Transverse colon (tissue), 4 donors: ENCODE measurements around the gene DEDD2. TPM values are rescaled to one million over a fixed set of nuclear protein-coding genes. Genes with fewer than 3 reads are reported as not detected.

ENCODE experiments used
- DNase-seq: peaks from one replicate; pipeline ENCODE4 v3.0.0-alpha.2; 2019
- H3K27ac ChIP-seq, 4 donors: fragments of 200-600 bp; sonication (generic); 2 replicates each; pipeline ENCODE4 v1.5.1; 2016 to 2018; ENCODE audit warnings: inconsistent platforms in 4 of 4
- H3K27me3 ChIP-seq: fragments of 200-600 bp; sonication (generic); 2 replicates; pipeline ENCODE4 v1.5.1; 2017; ENCODE audit warnings: inconsistent platforms
- H3K36me3 ChIP-seq, 4 donors: fragments of 200-600 bp; sonication (generic); 2 replicates each; pipeline ENCODE4 v1.5.1; 2017 to 2019; ENCODE audit warnings: inconsistent platforms in 4 of 4
- H3K4me1 ChIP-seq, 4 donors: fragments of 200-600 bp; sonication (generic); 2 replicates each; pipeline ENCODE4 v1.5.1; 2017 to 2020; ENCODE audit warnings: inconsistent platforms in 4 of 4
- H3K4me3 ChIP-seq, 4 donors: fragments of 200-600 bp; sonication (generic); 1 replicate in 1 of 4; 2 replicates in 3 of 4; pipeline versions ENCODE4 v1.5.1 to v1.6.1; 2017 to 2019; ENCODE audit warnings: inconsistent platforms in 4 of 4
- H3K9me3 ChIP-seq, 2 donors: fragments of 200-600 bp; sonication (generic); 2 replicates each; pipeline ENCODE4 v1.5.1; 2017 to 2019; ENCODE audit warnings: inconsistent platforms in 2 of 2
- CTCF ChIP-seq, 5 experiments: fragments of 200-600 bp in 3 of 5; fragments of 450-650 bp in 2 of 5; sonication (generic) in 3 of 5; IDR thresholded peaks; 1 replicate in 2 of 5; 2 replicates in 3 of 5; pipeline ENCODE4 v1.5.1; 2016 to 2017; ENCODE audit warnings: antibody characterized with exemption in 5 of 5, inconsistent platforms in 3 of 5, mild to moderate bottlenecking in 2 of 5, moderate library complexity in 1 of 5
- EP300 ChIP-seq: sonication (generic); formaldehyde crosslinking; IDR thresholded peaks from one replicate; pipeline ENCODE4 v1.6.1; 2017; ENCODE audit warnings: antibody characterized with exemption, low read depth
- POLR2A ChIP-seq: fragments of 450-650 bp; IDR thresholded peaks from one replicate; pipeline ENCODE4 v1.6.1; 2016; ENCODE audit warnings: antibody characterized with exemption, mild to moderate bottlenecking, moderate library complexity
- POLR2AphosphoS5 ChIP-seq, 3 donors: sonication (generic); formaldehyde crosslinking; IDR thresholded peaks; one replicate each; pipeline ENCODE4 v1.6.1; 2016; ENCODE audit warnings: antibody characterized with exemption in 3 of 3
- WGBS, 2 donors: methylation state at CpG; one replicate each; pipeline ENCODE4 v1.1.5; 2018; ENCODE audit warnings: low coverage in 1 of 2; 5-methylcytosine and 5-hydroxymethylcytosine counted together
- in situ Hi-C, 4 donors: fragments of 200-750 bp; cut with MboI; loops; one replicate each; pipeline versions ENCODE4 v1.15.0 to v1.15.1; 2017; ENCODE audit warnings: low sequenced_read_pairs in 3 of 4, low pct_ligation_motif_present in 1 of 4, low pct_unique_long_range_greater_than_20kb in 1 of 4
- intact Hi-C: fragments of 100-400 bp; cut with DNase I; formaldehyde crosslinking; loops from one replicate; pipeline ENCODE4 v1.15.1; 2023; ENCODE audit warnings: low total_unique reads
- total RNA-seq, 4 donors: library from RNA; depleted of rRNA; stranded (reverse); fragments of >200 nt; gene quantifications; one replicate each; pipeline ENCODE4 v1.1.0, GENCODE V29; 2016

Gene DEDD2
- total RNA-seq, 4 donors from 2014 or later: 52.2 to 90.8 (median 63.0) TPM

GRCh38 chr19:42245231-42245630 is 27.8 kb upstream of the DEDD2 start:
- in situ Hi-C loops: no loop called here
- intact Hi-C loops: no loop called here
- Histone ChIP-seq H3K27ac (peak overlapping the region; percentile 82 to 96 (median 90)), H3K9me3 (no peaks in the 10 kb centered on the region), H3K36me3 (peaks cover 0 to 11% (median 3%) of the 10 kb centered on the region in 4 donors), H3K27me3 (no peaks in the 10 kb centered on the region), H3K4me1 (peaks cover 17 to 45% (median 38%) of the 10 kb centered on the region in 4 donors), H3K4me3 (no peak overlapping the region)
- TF ChIP-seq POLR2A: no peak
- no peak for TF ChIP-seq EP300
- TF ChIP-seq POLR2AphosphoS5 (IDR thresholded peaks at IDR 0.05): no peak
- no peak for TF ChIP-seq CTCF (IDR thresholded peaks at IDR 0.05)
- 70% methylated on average over 10 of the region's 10 CpGs; no CpG with 5 or more reads in 1 of the 2 donors for WGBS, 2 donors
- no peak for DNase-seq

- TF ChIP-seq CTCF (IDR thresholded peaks at IDR 0.05) (peak; percentile 44 to 76 (median 58)), POLR2A (peak; percentile 85), EP300 (no peak), POLR2AphosphoS5 (IDR thresholded peaks at IDR 0.05) (peak; percentile 82 to 85 (median 84))
- peaks cover 0 to 10% (median 3%) of the 10 kb centered on the region in 4 donors for H3K36me3 ChIP-seq
- no peaks in the 10 kb centered on the region for H3K27me3 ChIP-seq
- peak; percentile 94 for DNase-seq
- no peaks in the 10 kb centered on the region for H3K9me3 ChIP-seq
- peak overlapping the region; percentile 15 to 94 (median 85) for H3K4me3 ChIP-seq
- peaks cover 12 to 46% (median 36%) of the 10 kb centered on the region in 4 donors for H3K4me1 ChIP-seq
- 0 to 1% methylated on average over 3 to 45 of the region's 45 CpGs for WGBS, 2 donors
- peak overlapping the region; percentile 82 to 96 (median 90) for H3K27ac ChIP-seq
- in situ Hi-C loops (no loop called here), intact Hi-C loops (no loop called here)
Observed at GRCh38 chr19:42244347-42245220, 27.1 kb upstream of the DEDD2 start.

GRCh38 chr19:42242512-42243409 is 25.3 kb upstream of the DEDD2 start, which contains the start of gene GSK3A:
Gene GSK3A, minus strand, starts transcription at chr19:42242602. Its CDS starts 137 bp downstream, at chr19:42242465.
- 0% methylated on average over 46 of the region's 76 CpGs; no CpG with 5 or more reads in 1 of the 2 donors for WGBS, 2 donors
- in situ Hi-C loops (no loop called here), intact Hi-C loops (no loop called here)
- H3K4me1 ChIP-seq: peaks cover 12 to 46% (median 36%) of the 10 kb centered on the region in 4 donors
- H3K4me3 ChIP-seq: peak within 1 kb of the TSS; percentile 83 to 94 (median 86)
- peak within 1 kb of the TSS; percentile 82 to 96 (median 90) for H3K27ac ChIP-seq
- no peaks in the 10 kb centered on the region for H3K27me3 ChIP-seq
- peak; percentile 98 for DNase-seq
- no peaks in the 10 kb centered on the region for H3K36me3 ChIP-seq
- TF ChIP-seq POLR2AphosphoS5 (IDR thresholded peaks at IDR 0.05) (peak; percentile 97 to 98 (median 98)), POLR2A (peak; percentile 97), CTCF (IDR thresholded peaks at IDR 0.05) (no peak), EP300 (peak; percentile 48)
- H3K9me3 ChIP-seq: no peaks in the 10 kb centered on the region
